Stimulated activated CD4-positive, alpha-beta T cell treated with anti-CD3 and anti-CD28 coated beads, Interleukin-12 subunit alpha, Interleukin-12 subunit beta, amount 100 ng/mL, for 48 hours (primary cell): Measurements from ENCODE around the gene RDH16.
"Not testable (repeated sequence)": the region's sequence is repeated elsewhere in the genome, so short reads cannot be mapped to it uniquely, and the experiment has no call there.

Source experiments
- DNase-seq, 3 donors: peaks; one replicate each; pipeline ENCODE4 v3.0.0-alpha.2; 2020; ENCODE audit warnings: low read depth in 2 of 3, low spot score in 1 of 3

The RDH16 gene

DNA sequence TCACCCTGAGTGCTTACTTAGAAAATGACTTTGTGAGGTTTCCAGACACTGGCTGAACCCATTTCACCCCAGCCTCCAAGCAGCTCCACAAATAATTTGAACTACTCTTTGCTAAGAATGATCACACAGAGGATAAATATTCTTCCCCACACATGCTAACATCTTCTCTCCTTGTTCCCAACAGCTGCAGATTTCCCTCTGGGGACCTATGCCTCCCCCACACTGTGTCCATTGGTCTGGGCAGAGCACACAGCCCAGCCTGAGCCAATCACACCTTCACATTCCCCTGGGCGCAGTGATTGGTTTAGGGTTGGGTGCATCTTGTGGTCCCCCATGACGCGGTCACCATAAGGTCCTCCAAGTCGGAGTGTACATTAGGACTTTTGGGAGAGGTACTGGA lies 30.1 kb downstream of the RDH16 start:
- DNase-seq, result no peak

DNA sequence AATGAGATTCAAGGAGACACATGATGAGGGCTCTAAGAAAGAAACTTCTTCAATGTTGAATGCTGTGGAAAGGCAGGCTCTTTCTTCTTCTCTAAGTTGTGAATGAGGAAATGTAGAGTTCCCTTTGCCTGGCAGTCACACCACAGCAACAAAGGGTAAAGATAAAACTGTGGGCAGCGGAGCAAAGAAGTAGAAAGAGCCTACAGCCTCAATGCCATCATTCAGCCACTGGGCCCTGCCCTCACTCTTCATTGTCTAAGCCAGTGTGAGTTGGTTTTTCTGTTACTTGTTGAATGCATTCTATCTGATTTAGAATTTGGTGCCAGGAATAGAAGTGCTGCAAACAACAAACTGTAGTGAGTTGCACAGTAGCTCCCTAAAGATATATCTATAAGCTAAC lies 35.4 kb downstream of the RDH16 start:
- no peak for DNase-seq

DNA sequence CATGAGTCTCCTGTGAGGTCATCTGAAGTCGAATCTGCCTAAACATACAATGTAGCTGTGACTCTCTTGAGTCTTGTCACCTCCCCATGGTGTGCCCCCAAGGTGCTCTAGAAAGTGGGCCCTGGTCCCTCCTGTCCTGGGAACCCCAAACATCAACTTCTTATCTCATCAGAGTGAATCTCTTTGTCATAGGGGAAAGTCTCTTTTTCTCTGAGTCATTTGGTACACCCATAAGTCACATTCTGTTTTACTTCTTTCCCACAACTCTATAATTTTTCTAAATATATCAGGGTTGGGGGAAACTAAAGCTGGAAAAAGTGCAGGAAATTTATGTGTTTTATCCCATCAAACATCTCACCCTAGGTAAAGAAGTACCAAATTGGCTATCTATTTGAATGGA lies 36.1 kb downstream of the RDH16 start:
- no peak for DNase-seq

DNA sequence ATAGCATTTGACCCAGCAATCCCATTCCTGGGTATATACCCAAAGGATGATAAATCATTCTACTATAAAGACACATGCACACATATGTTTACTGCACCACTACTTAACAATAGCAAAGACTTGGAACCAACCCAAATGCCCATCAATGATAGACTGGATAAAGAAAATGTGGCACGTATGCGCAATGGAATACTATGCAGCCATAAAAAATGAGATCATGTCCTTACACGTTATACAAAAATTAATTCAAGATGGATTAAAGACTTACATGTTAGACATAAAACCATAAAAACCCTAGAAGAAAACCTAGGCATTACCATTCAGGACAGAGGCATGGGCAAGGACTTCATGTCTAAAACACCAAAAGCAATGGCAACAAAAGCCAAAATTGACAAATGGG lies 39.3 kb downstream of the RDH16 start:
- DNase-seq, result not testable (repeated sequence)

DNA sequence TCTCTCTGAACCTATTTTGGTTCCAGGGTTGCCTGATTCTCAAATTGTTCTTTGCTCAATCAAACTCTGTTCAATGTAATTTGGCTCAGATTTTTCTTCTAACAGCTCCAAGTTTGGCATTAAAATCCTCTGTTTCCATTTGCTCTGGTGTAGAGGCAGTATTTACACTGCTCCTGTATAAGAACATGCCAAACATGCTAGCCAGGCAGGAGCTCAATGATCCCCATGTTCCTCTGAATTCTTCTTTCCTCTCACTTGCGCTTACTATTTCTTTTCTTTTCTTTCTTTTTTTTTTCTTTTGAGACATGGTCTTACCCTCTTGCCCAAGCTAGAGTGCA lies 40.4 kb downstream of the RDH16 start:
- DNase-seq, result no peak

DNA sequence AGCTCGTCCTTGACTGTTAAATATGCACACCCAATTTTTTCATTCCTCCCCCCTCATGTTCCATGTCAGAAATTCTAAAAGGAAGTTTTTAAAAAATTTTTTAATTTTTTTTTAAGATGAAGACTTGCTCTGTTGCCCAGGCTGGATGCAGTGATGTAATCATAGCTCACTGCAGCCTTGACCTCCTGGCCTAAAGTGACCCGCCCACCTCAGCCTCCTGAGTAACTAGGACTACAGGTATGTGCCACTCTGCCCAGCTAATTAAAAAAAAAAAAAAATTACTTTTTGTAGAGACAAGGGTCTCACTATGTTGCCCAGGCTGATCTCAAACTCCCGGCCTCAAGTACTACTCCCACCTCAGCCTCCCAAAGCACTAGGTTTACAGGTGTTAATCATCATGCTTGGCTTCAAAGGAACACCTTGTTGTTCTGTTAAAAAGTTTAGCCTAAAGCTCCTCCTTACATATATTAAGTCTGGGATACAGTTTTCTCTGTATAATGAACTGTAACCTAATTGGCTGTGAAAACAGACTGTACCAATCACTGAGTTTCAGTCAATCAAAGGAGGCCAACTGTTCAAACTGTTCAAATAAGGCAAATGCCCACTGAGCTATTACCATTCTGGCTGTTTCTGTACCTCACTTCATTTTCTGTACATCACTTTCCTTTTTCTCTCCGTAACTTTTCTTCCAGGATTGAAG lies 41.0 kb downstream of the RDH16 start:
- no peak for DNase-seq

DNA sequence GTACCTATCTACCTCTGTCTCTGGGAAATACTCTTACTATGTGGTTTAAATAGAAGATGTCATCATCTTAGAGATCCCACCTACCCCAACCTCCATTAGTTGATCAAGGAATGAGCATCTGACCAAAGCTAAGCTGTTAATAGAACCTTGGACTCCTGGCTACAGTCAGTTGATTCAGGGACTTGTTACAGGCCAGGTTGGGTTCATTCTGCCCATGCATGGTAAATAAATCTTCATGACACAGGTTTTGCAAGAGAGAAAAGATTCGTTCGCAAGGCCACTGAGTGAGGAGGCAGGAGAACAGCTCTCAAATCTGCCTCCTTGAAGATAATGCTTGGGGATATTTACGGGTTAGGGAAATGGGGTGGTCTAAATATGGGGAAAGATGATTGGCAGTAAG lies 42.7 kb downstream of the RDH16 start:
- no peak for DNase-seq

DNA sequence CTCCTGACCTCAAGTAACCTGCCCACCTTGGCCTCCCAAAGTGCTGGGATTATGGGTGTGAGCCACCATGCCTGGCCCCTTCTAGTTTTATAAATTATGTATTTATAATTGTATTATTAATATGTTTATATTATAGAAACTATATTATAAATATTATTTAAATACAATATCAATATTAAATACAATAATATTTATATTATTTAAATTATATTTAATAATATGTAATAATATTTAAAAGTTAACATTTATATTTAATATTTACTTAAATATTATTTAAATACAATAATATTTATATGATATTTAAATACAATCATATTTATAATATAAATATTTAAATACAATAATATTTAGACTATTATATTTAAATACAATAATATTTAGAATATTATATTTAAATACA lies 43.2 kb downstream of the RDH16 start:
- no peak for DNase-seq

DNA sequence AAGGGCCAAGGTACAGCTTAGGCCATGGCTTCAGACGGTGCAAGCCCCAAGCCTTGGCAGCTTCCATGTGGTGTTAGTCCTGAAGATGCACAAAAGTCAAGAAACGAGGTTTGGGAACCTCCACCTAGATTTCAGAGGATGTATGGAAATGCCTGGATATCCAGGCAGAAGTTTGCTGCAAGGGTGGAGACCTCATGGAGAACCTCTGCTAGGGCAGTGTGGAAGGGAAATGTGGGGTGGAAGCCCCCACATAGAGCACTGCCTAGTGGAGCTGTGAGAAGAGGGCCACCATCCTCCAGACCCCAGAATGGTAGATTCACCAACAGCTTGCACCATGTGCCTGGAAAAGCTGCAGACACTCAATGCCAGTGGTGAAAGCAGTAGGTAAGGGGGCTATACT lies 48.0 kb downstream of the RDH16 start:
- DNase-seq, result not testable (repeated sequence)

DNA sequence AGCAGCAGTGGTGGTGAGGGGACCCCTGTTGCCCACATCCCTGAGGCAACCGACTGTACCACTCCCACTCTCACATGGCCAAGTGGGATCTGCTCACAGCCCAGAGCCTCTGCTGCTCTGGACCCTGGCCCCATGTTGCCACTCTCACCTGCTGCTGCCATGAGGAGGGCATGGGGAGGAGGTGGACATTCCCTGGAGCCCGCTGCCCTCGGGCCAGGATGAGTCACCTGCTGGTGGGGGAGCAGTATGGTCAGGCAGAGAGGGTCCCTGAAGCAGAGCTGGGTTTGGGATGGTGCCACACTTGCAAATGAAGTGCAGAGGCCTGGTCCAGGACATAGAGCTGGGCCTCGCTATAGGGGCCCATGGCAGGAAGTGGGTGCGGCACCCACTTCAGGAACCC lies 49.3 kb downstream of the RDH16 start:
- DNase-seq, result no peak

DNA sequence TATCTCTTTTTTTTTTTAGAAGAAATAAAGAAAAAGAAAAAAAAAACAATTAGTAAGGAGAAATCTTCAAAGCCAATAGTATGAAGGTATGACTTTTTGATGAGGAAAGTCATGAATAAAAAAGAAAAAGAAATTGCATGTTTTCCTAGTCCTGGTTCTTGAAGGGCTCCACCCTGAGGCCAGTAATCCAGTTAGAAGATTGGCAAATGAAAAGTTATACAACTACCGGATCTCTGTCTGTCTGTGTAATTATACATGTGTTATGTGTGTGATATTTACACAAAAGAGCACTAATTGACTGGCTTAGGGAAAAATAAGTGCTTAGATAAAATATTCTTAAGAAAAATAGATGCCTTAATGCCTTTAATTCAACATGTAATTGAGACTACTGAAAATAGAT lies 51.6 kb downstream of the RDH16 start:
- DNase-seq, result no peak

DNA sequence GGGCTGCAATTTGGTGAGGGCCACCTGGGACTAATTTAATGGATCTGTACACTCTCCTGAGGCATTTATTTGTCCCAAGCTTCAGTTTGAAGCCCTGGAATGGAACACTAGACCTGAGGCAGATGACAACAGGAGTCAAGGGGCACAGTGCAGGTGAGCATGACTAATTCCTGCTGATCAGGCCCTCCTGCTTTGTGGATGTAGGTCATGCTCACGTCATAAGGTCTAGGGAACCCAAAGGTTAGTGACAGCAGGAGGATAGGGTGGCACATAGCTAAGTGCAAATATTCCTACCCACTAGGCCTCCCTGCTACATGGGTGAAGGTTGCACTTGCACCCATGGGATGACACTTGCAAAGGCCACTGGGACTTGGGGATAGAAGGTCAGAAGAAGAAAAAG lies 54.0 kb downstream of the RDH16 start:
- no peak for DNase-seq
